WTC11 (cell line): ENCODE results near the gene C1GALT1C1. TPM values are rescaled to one million over a fixed set of nuclear protein-coding genes. Genes with fewer than 3 reads are reported as not detected.

ENCODE experiments used
- ATAC-seq: fragments of 200-7000 bp; cut with Tn5 transposase; 2 replicates; pipeline ENCODE4 v1.10.0; 2021; ENCODE audit warnings: mild to moderate bottlenecking, moderate library complexity
- Bru-seq: library from RNA; stranded (reverse); fragments of 400-500 nt; gene quantifications from one replicate; lab custom pipeline; 2021; lab: Mats Ljungman, UMichigan
- CTCF ChIA-PET: fragments of 300-600 bp; sonication (Branson Sonifier 250); formaldehyde crosslinking; loops from one replicate; lab custom pipeline; 2021; ENCODE audit warnings: antibody characterized with exemption; lab: Charles Lee
- POLR2A ChIA-PET: fragments of 350-600 bp; sonication (Branson Sonifier 250); formaldehyde crosslinking; loops from one replicate; lab custom pipeline; 2021; ENCODE audit warnings: antibody characterized with exemption; lab: Charles Lee
- DNase-seq: peaks from one replicate; pipeline ENCODE4 v3.0.0; 2021; ENCODE audit warnings: low spot score
- H3K27ac Mint-ChIP-seq: 2 replicates; pipeline ENCODE4 v1.8.0; 2021; ENCODE audit warnings: mixed read lengths
- H3K27me3 Mint-ChIP-seq: 2 replicates; pipeline ENCODE4 v1.8.0; 2021; ENCODE audit warnings: low read depth, mild to moderate bottlenecking, moderate library complexity, mixed read lengths
- H3K36me3 Mint-ChIP-seq: 2 replicates; pipeline ENCODE4 v1.8.0; 2021; ENCODE audit warnings: mixed read lengths
- H3K4me1 Mint-ChIP-seq: 2 replicates; pipeline ENCODE4 v1.8.0; 2022; ENCODE audit warnings: mixed read lengths
- H3K4me3 Mint-ChIP-seq: 2 replicates; pipeline ENCODE4 v1.8.0; 2021; ENCODE audit warnings: mild to moderate bottlenecking, moderate library complexity, mixed read lengths
- H3K9me3 Mint-ChIP-seq: 2 replicates; pipeline ENCODE4 v1.8.0; 2021; ENCODE audit warnings: mixed read lengths
- ATF3 ChIP-seq: sonication (generic); formaldehyde crosslinking; conservative IDR thresholded peaks from 2 replicates; pipeline ENCODE4 v1.8.1; 2022; ENCODE audit warnings: mild to moderate bottlenecking, missing genetic modification reagents
- FOXK1 ChIP-seq: sonication (generic); formaldehyde crosslinking; IDR thresholded peaks from 2 replicates; pipeline ENCODE4 v1.8.0; 2022; ENCODE audit warnings: mild to moderate bottlenecking, moderate library complexity, missing genetic modification reagents
- HMGXB4 ChIP-seq: sonication (generic); formaldehyde crosslinking; IDR thresholded peaks from 2 replicates; pipeline ENCODE4 v1.8.1; 2023; ENCODE audit warnings: mild to moderate bottlenecking, moderate library complexity, missing genetic modification reagents
- MAX ChIP-seq: sonication (generic); formaldehyde crosslinking; IDR thresholded peaks from 2 replicates; pipeline ENCODE4 v1.8.0; 2022; ENCODE audit warnings: mild to moderate bottlenecking, missing genetic modification reagents
- MYBL2 ChIP-seq: sonication (generic); formaldehyde crosslinking; IDR thresholded peaks from 2 replicates; pipeline ENCODE4 v1.8.1; 2023; ENCODE audit warnings: mild to moderate bottlenecking, moderate library complexity, missing genetic modification reagents
- NFYB ChIP-seq: sonication (generic); formaldehyde crosslinking; conservative IDR thresholded peaks from 2 replicates; pipeline ENCODE4 v1.8.0; 2022; ENCODE audit warnings: low read depth, missing genetic modification reagents
- OVOL2 ChIP-seq: fragments of 250-450 bp; sonication (Bioruptor Pico); IDR thresholded peaks from 2 replicates; pipeline ENCODE4 v1.9.0; 2021; ENCODE audit warnings: mild to moderate bottlenecking, borderline replicate concordance
- RELA ChIP-seq: sonication (generic); formaldehyde crosslinking; IDR thresholded peaks from 2 replicates; pipeline ENCODE4 v1.8.1; 2022; ENCODE audit warnings: missing genetic modification reagents, mild to moderate bottlenecking, borderline replicate concordance
- SOX15 ChIP-seq: fragments of 250-450 bp; sonication (Bioruptor Pico); IDR thresholded peaks from 2 replicates; pipeline ENCODE4 v1.9.0; 2021; ENCODE audit warnings: mild to moderate bottlenecking
- SP1 ChIP-seq: sonication (generic); formaldehyde crosslinking; conservative IDR thresholded peaks from 2 replicates; pipeline ENCODE4 v1.8.1; 2022; ENCODE audit warnings: missing genetic modification reagents
- STAT6 ChIP-seq: sonication (generic); formaldehyde crosslinking; conservative IDR thresholded peaks from 2 replicates; pipeline ENCODE4 v1.8.1; 2023; ENCODE audit warnings: mild to moderate bottlenecking, low read depth, missing genetic modification reagents, moderate library complexity
- TEAD1 ChIP-seq: sonication (generic); formaldehyde crosslinking; IDR thresholded peaks from 2 replicates; pipeline ENCODE4 v1.8.0; 2022; ENCODE audit warnings: mild to moderate bottlenecking, missing genetic modification reagents
- TEAD4 ChIP-seq: sonication (generic); formaldehyde crosslinking; IDR thresholded peaks from 2 replicates; pipeline ENCODE4 v1.8.0; 2022; ENCODE audit warnings: mild to moderate bottlenecking, missing genetic modification reagents
- USF2 ChIP-seq: sonication (generic); formaldehyde crosslinking; IDR thresholded peaks from 2 replicates; pipeline ENCODE4 v1.8.1; 2023; ENCODE audit warnings: mild to moderate bottlenecking, missing genetic modification reagents, moderate library complexity
- ZNF423 ChIP-seq: fragments of 250-450 bp; sonication (Bioruptor Pico); IDR thresholded peaks from 2 replicates; pipeline ENCODE4 v2.1.2; 2022; ENCODE audit warnings: mild to moderate bottlenecking, moderate library complexity
- ZNF671 ChIP-seq: fragments of 250-450 bp; sonication (Bioruptor Pico); IDR thresholded peaks from 2 replicates; pipeline ENCODE4 v1.8.0; 2021; ENCODE audit warnings: mild to moderate bottlenecking
- long read RNA-seq, 3 experiments: library from RNA in 1 of 3; library from capped mRNA in 1 of 3; library from polyadenylated mRNA in 1 of 3; unstranded in 2 of 3; stranded (forward) in 1 of 3; transcript quantifications; one replicate each; pipeline ENCODE4 v2.0.0, GENCODE V29; 2021
- total RNA-seq: library from RNA; stranded (reverse); gene quantifications from 3 replicates; pipeline ENCODE4 v1.2.3, GENCODE V29; 2021
- TF ChIP-seq, protein P1 (sequence below): sonication (generic); formaldehyde crosslinking; IDR thresholded peaks from 2 replicates; pipeline ENCODE4 v1.8.0; 2023; ENCODE audit warnings: mild to moderate bottlenecking, missing genetic modification reagents
- TF ChIP-seq, protein P2 (sequence below): sonication (generic); formaldehyde crosslinking; IDR thresholded peaks from 2 replicates; pipeline ENCODE4 v1.8.1; 2022; ENCODE audit warnings: mild to moderate bottlenecking, missing genetic modification reagents, moderate library complexity, borderline replicate concordance
- TF ChIP-seq, protein P3 (sequence below): sonication (generic); formaldehyde crosslinking; IDR thresholded peaks from 2 replicates; pipeline ENCODE4 v1.8.1; 2022; ENCODE audit warnings: missing genetic modification reagents, borderline replicate concordance

The C1GALT1C1 gene
- total RNA-seq = 12.9 to 17.0 TPM (median 15.5 TPM) in 3 replicates
- percentile 74 among the genes with signal in this experiment for Bru-seq, nascent RNA
- long read RNA-seq, experiment 1, transcript C1GALT1C1-201 (2 exons, 1,613 nt) = major isoform, 42 of 44 reads
- long read RNA-seq, experiment 1, partial matches to known transcripts = 0 of 44 reads
- long read RNA-seq, experiment 1, other reads (novel, unspliced or antisense) = 2 of 44 reads
- long read RNA-seq, experiment 2, transcript C1GALT1C1-201 (2 exons, 1,613 nt) = major isoform, 25 of 40 reads
- long read RNA-seq, experiment 2, partial matches to known transcripts = 14 of 40 reads
- long read RNA-seq, experiment 2, other reads (novel, unspliced or antisense) = 1 of 40 reads
- long read RNA-seq, experiment 3, transcript C1GALT1C1-201 (2 exons, 1,613 nt) = major isoform, 29 of 32 reads
- long read RNA-seq, experiment 3, partial matches to known transcripts = 3 of 32 reads
- long read RNA-seq, experiment 3, other reads (novel, unspliced or antisense) = 0 of 32 reads

DNA sequence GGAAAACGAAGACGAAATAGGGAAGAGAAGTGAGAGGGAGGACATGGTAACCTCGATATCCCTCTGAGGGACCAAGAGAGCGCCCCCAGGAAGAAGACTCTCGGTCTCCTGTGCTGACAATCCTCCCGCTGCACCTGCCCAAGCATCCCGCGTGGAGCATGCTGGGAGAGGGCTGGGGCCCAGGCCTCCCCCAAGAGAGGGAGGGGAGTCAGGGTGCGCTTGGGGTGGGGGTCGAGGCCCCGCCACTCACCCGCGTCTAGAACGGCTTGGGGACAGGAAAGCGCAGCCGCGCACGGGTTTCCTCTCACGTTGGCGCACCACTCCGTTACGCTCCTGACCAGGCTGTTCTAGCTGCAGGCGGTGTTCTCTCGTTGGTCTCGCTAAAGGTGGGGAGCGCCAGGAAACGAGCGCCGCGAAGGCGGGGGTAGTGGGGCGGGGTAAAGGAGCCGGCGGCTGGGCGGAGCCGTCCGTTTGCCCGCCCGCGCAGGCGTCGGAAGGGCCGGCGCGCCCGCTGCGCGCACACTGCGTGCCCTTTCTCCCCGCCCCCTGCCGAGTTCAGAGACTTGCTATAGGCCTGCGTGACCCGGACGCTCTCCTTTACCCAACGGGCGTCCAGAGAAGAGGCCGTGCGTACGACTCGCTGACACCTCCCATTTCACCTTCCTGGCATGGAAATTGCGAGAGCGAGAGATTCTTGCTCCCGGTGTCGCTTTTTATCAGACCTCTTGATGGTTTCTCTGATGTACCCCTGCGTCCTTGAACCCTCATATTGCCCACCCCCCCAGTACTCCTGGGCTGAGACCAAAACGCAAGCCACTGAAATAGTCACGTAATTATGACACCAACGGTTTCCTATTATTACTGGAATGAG is at the start of gene C1GALT1C1:
Gene C1GALT1C1, minus strand, starts transcription at position 388 of the 871 bp plus-strand sequence. CDS start 2,888 bp downstream, outside the sequence.
- POLR2A ChIA-PET = interaction anchor here (1.9 kb wide), 1 partner anchor 26 kb away, joined by 6 read pairs; the partner anchor contains the start of gene MCTS1
- H3K36me3 Mint-ChIP-seq = no peaks in the 10 kb centered on the region
- peak; percentile 67 for TF ChIP-seq SP1 (CRISPR knock-in tag)
- no peak for TF ChIP-seq SOX15
- no peak for TF ChIP-seq OVOL2
- no peak for TF ChIP-seq ZNF423
- TF ChIP-seq TEAD4 = no peak
- peak; percentile 24; the same call in 1 of the 2 replicates for TF ChIP-seq MAX
- TF ChIP-seq NFYB (CRISPR knock-in tag) = peak; percentile 34
- TF ChIP-seq ATF3 (CRISPR knock-in tag) = no peak
- no peak for TF ChIP-seq ZNF671 (CRISPR knock-in tag)
- TF ChIP-seq RELA (CRISPR knock-in tag) = no peak
- TF ChIP-seq, protein P1, sequence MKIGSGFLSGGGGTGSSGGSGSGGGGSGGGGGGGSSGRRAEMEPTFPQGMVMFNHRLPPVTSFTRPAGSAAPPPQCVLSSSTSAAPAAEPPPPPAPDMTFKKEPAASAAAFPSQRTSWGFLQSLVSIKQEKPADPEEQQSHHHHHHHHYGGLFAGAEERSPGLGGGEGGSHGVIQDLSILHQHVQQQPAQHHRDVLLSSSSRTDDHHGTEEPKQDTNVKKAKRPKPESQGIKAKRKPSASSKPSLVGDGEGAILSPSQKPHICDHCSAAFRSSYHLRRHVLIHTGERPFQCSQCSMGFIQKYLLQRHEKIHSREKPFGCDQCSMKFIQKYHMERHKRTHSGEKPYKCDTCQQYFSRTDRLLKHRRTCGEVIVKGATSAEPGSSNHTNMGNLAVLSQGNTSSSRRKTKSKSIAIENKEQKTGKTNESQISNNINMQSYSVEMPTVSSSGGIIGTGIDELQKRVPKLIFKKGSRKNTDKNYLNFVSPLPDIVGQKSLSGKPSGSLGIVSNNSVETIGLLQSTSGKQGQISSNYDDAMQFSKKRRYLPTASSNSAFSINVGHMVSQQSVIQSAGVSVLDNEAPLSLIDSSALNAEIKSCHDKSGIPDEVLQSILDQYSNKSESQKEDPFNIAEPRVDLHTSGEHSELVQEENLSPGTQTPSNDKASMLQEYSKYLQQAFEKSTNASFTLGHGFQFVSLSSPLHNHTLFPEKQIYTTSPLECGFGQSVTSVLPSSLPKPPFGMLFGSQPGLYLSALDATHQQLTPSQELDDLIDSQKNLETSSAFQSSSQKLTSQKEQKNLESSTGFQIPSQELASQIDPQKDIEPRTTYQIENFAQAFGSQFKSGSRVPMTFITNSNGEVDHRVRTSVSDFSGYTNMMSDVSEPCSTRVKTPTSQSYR (CRISPR knock-in tag) = no peak
- TF ChIP-seq, protein P2, sequence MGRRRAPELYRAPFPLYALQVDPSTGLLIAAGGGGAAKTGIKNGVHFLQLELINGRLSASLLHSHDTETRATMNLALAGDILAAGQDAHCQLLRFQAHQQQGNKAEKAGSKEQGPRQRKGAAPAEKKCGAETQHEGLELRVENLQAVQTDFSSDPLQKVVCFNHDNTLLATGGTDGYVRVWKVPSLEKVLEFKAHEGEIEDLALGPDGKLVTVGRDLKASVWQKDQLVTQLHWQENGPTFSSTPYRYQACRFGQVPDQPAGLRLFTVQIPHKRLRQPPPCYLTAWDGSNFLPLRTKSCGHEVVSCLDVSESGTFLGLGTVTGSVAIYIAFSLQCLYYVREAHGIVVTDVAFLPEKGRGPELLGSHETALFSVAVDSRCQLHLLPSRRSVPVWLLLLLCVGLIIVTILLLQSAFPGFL (CRISPR knock-in tag) = no peak
- no peak for TF ChIP-seq TEAD1 (CRISPR knock-in tag)
- TF ChIP-seq, protein P3, sequence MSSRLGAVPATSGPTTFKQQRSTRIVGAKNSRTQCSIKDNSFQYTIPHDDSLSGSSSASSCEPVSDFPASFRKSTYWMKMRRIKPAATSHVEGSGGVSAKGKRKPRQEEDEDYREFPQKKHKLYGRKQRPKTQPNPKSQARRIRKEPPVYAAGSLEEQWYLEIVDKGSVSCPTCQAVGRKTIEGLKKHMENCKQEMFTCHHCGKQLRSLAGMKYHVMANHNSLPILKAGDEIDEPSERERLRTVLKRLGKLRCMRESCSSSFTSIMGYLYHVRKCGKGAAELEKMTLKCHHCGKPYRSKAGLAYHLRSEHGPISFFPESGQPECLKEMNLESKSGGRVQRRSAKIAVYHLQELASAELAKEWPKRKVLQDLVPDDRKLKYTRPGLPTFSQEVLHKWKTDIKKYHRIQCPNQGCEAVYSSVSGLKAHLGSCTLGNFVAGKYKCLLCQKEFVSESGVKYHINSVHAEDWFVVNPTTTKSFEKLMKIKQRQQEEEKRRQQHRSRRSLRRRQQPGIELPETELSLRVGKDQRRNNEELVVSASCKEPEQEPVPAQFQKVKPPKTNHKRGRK (CRISPR knock-in tag) = no peak
- TF ChIP-seq HMGXB4 (CRISPR knock-in tag) = peak; percentile 38; the same call in 1 of the 2 replicates
- TF ChIP-seq FOXK1 = no peak
- no peak for TF ChIP-seq USF2
- no peak for TF ChIP-seq STAT6
- peak; percentile 69; the same call in 1 of the 2 replicates for TF ChIP-seq MYBL2

More for the DNA sequence above, at the start of gene C1GALT1C1:
- CTCF ChIA-PET = no interaction called here
- Mint-ChIP-seq H3K4me1 (peaks cover 3% of the 10 kb centered on the region; the same call in 1 of the 2 replicates), H3K9me3 (no peaks in the 10 kb centered on the region), H3K27me3 (no peaks in the 10 kb centered on the region), H3K4me3 (peak within 1 kb of the TSS; percentile 83), H3K27ac (peak within 1 kb of the TSS; percentile 99)
- DNase-seq (peak; percentile 88), ATAC-seq (peak; percentile 96)
